ENCODE measurements around the gene SLC25A13. TPM values are rescaled to one million over a fixed set of nuclear protein-coding genes. Genes with fewer than 3 reads are reported as not detected.

The SLC25A13 gene
- total RNA-seq, 1 experiment from 2014 or later: 102 TPM

DNA sequence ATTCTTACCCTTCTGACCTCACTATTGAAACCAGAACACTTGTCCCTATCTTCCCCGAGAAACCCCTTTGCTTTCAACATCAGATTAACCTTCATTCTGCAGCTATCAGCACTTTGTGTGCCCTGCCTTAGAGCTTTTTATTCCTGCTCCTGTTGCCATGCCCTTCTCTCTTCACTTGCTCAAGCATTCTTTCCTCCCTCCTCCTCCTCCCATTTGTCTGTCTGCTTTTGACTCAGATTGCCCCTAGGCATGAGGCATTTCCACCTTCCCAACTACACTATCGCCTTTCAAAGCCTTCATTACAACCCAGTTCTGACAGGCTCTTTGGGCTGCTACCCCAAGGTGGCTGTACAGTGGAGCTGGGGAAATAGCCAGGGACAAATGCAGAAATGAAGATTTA lies 143.3 kb downstream of the SLC25A13 start:
- peak overlapping the region; percentile 6 for H3K4me3 Mint-ChIP-seq (ENCODE audit: unreplicated experiment)
- TF ChIP-seq, protein P1, sequence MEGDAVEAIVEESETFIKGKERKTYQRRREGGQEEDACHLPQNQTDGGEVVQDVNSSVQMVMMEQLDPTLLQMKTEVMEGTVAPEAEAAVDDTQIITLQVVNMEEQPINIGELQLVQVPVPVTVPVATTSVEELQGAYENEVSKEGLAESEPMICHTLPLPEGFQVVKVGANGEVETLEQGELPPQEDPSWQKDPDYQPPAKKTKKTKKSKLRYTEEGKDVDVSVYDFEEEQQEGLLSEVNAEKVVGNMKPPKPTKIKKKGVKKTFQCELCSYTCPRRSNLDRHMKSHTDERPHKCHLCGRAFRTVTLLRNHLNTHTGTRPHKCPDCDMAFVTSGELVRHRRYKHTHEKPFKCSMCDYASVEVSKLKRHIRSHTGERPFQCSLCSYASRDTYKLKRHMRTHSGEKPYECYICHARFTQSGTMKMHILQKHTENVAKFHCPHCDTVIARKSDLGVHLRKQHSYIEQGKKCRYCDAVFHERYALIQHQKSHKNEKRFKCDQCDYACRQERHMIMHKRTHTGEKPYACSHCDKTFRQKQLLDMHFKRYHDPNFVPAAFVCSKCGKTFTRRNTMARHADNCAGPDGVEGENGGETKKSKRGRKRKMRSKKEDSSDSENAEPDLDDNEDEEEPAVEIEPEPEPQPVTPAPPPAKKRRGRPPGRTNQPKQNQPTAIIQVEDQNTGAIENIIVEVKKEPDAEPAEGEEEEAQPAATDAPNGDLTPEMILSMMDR (IDR thresholded peaks at IDR 0.05; ENCODE audit: insufficient read depth in 1 of 2, low read depth in 1 of 2, low read length in 1 of 2, severe bottlenecking in 1 of 2, unreplicated experiment in 1 of 2): no peak
- DNase-seq: peak; percentile 50 to 61
- Histone ChIP-seq H3K9me3 (no peaks in the 10 kb centered on the region), H3K27me3 (replicated peaks; ENCODE audit: control insufficient read depth, insufficient read depth, low read length) (no peaks in the 10 kb centered on the region), H3K4me3 (ENCODE audit: low read depth, low read length) (no peak overlapping the region), H3K36me3 (ENCODE audit: control insufficient read depth, insufficient read depth, low read length) (no peaks in the 10 kb centered on the region), H3K4me1 (peaks cover 63% of the 10 kb centered on the region)
- CTCF ChIA-PET: no interaction called here
- H3K27ac Mint-ChIP-seq (ENCODE audit: unreplicated experiment): peak overlapping the region; percentile 8
- no TSS peak for BruUV-seq (replicated peaks)
- intact Hi-C loops (cut with micrococcal nuclease; ENCODE audit: unreplicated experiment): loop anchor here (5.0 kb wide), 1 partner anchor 101 kb away; no protein-coding TSS in a partner anchor
- POLR2A ChIA-PET: no interaction called here
- H3K27me3 Mint-ChIP-seq (ENCODE audit: insufficient read depth, unreplicated experiment): no peaks in the 10 kb centered on the region
- H3K4me1 Mint-ChIP-seq (ENCODE audit: low read depth, unreplicated experiment): peaks cover 51% of the 10 kb centered on the region
- no peaks in the 10 kb centered on the region for H3K9me3 Mint-ChIP-seq (ENCODE audit: unreplicated experiment)
- H3K36me3 Mint-ChIP-seq (ENCODE audit: insufficient read depth, unreplicated experiment): peaks cover 42% of the 10 kb centered on the region

DNA sequence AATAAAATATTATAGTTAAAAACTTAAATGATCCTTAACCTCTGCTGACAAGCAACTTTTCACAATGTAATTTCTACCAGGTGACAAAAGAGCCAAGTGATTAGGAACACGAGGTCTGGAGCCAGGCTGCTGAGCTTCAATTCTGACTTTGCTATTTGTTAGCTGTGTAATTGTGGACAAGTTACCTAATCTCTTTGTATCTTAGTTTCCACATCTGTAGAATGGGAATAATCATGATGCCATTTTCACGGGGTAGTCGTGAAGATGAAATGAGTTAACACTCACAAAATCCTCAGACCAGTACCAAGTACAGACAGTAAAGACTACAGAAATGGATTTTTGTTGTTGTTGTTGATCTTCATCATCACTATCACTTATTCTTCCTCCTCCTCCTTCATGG lies 144.5 kb downstream of the SLC25A13 start:
- Mint-ChIP-seq H3K27me3 (ENCODE audit: insufficient read depth, unreplicated experiment) (no peaks in the 10 kb centered on the region), H3K4me3 (ENCODE audit: unreplicated experiment) (no peak overlapping the region), H3K9me3 (ENCODE audit: unreplicated experiment) (no peaks in the 10 kb centered on the region), H3K4me1 (ENCODE audit: low read depth, unreplicated experiment) (peaks cover 53% of the 10 kb centered on the region), H3K36me3 (ENCODE audit: insufficient read depth, unreplicated experiment) (peaks cover 42% of the 10 kb centered on the region), H3K27ac (ENCODE audit: unreplicated experiment) (peak overlapping the region; percentile 8)
- ChIA-PET CTCF (no interaction called here), POLR2A (no interaction called here)
- H3K27me3 ChIP-seq (replicated peaks; ENCODE audit: control insufficient read depth, insufficient read depth, low read length): no peaks in the 10 kb centered on the region
- H3K4me3 ChIP-seq (ENCODE audit: low read depth, low read length): no peak overlapping the region
- BruUV-seq (replicated peaks): no TSS peak
- DNase-seq: no peak
- H3K9me3 ChIP-seq: no peaks in the 10 kb centered on the region
- no peaks in the 10 kb centered on the region for H3K36me3 ChIP-seq (ENCODE audit: control insufficient read depth, insufficient read depth, low read length)
- intact Hi-C loops (cut with micrococcal nuclease; ENCODE audit: unreplicated experiment): loop anchor here (5.0 kb wide), 1 partner anchor 100 kb away; no protein-coding TSS in a partner anchor
- TF ChIP-seq, protein P1 (IDR thresholded peaks at IDR 0.05; ENCODE audit: insufficient read depth in 1 of 2, low read depth in 1 of 2, low read length in 1 of 2, severe bottlenecking in 1 of 2, unreplicated experiment in 1 of 2): no peak
- H3K4me1 ChIP-seq: peaks cover 63% of the 10 kb centered on the region

DNA sequence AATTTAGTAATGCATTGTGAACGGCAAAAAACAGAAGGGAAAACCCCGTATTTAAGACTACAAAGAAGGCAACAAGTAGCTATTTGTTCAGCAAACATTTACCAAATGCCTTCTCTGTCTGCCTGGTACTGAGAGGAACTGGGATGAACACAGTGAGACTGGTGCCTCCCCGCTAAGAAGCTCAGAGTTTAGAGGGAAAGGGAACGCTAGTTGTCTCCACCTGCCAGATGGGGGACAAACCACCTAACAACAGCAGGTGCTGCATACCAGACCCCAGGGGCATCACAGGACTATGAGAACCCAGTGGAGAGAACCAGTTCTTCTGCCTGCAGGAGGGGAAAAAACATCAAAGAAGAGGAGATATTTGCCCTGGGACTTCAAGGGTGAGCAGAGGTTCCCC lies 147.1 kb downstream of the SLC25A13 start:
- Mint-ChIP-seq H3K4me3 (ENCODE audit: unreplicated experiment) (peak overlapping the region; percentile 34), H3K27ac (ENCODE audit: unreplicated experiment) (peak overlapping the region; percentile 82), H3K4me1 (ENCODE audit: low read depth, unreplicated experiment) (peaks cover 54% of the 10 kb centered on the region), H3K9me3 (ENCODE audit: unreplicated experiment) (no peaks in the 10 kb centered on the region), H3K27me3 (ENCODE audit: insufficient read depth, unreplicated experiment) (no peaks in the 10 kb centered on the region), H3K36me3 (ENCODE audit: insufficient read depth, unreplicated experiment) (peaks cover 37% of the 10 kb centered on the region)
- Histone ChIP-seq H3K9me3 (no peaks in the 10 kb centered on the region), H3K36me3 (ENCODE audit: control insufficient read depth, insufficient read depth, low read length) (no peaks in the 10 kb centered on the region), H3K27me3 (replicated peaks; ENCODE audit: control insufficient read depth, insufficient read depth, low read length) (no peaks in the 10 kb centered on the region), H3K4me3 (ENCODE audit: low read depth, low read length) (no peak overlapping the region), H3K4me1 (peaks cover 73% of the 10 kb centered on the region)
- ChIA-PET CTCF (interaction anchor here (1.0 to 1.1 kb wide), 2 partner anchors 23 to 37 kb away, joined by 3 to 6 read pairs; no protein-coding TSS in a partner anchor), POLR2A (no interaction called here)
- no TSS peak for BruUV-seq (replicated peaks)
- intact Hi-C loops (cut with micrococcal nuclease; ENCODE audit: unreplicated experiment): loop anchor here (1.0 to 5.0 kb wide), 4 partner anchors 74 to 146 kb away; no protein-coding TSS in a partner anchor
- TF ChIP-seq, protein P1 (IDR thresholded peaks at IDR 0.05; ENCODE audit: insufficient read depth in 1 of 2, low read depth in 1 of 2, low read length in 1 of 2, severe bottlenecking in 1 of 2, unreplicated experiment in 1 of 2): peak in 1 of 2 experiments; percentile 14
- DNase-seq: peak; percentile 84 to 85

All from Caco-2 (cell line).